Measurements from ENCODE around the gene SETD5. TPM values are rescaled to one million over a fixed set of nuclear protein-coding genes. Genes with fewer than 3 reads are reported as not detected.
A peak's percentile ranks its signal among the peaks of the same experiment; 100 is the strongest.

Gene SETD5
- total and polyA plus RNA-seq, 9 donors: 30.8 to 140 (median 97.6) TPM

- H3K36me3 ChIP-seq: no peaks in the 10 kb centered on the region
- H3K4me3 ChIP-seq: no peak overlapping the region
- intact Hi-C loops (cut with DNase I): no loop called here
- 11 to 14% (median 12%) methylated on average over 36 to 39 of the region's 39 CpGs for WGBS, 3 donors
- H3K4me1 ChIP-seq (ENCODE audit: insufficient read depth): no peaks in the 10 kb centered on the region
- no peak overlapping the region for H3K27ac ChIP-seq
- no peaks in the 10 kb centered on the region for H3K27me3 ChIP-seq
- no peak for TF ChIP-seq EP300 (IDR thresholded peaks at IDR 0.05)
- TF ChIP-seq CTCF (IDR thresholded peaks at IDR 0.05): no peak
- no peaks in the 10 kb centered on the region for H3K9me3 ChIP-seq
- peak; percentile 26 to 68 (median 52) for DNase-seq
These were observed 103.0 kb downstream of the SETD5 start for GRCh38 chr3:9500108-9501050.

GRCh38 chr3:9501226-9501625 is 103.8 kb downstream of the SETD5 start:
- Histone ChIP-seq H3K9me3 (no peaks in the 10 kb centered on the region), H3K36me3 (no peaks in the 10 kb centered on the region), H3K27me3 (no peaks in the 10 kb centered on the region), H3K4me3 (no peak overlapping the region), H3K27ac (no peak overlapping the region), H3K4me1 (ENCODE audit: insufficient read depth) (no peaks in the 10 kb centered on the region)
- intact Hi-C loops (cut with DNase I): no loop called here
- 34 to 42% (median 41%) methylated on average over 6 of the region's 6 CpGs for WGBS, 3 donors
- DNase-seq: no peak
- no peak for TF ChIP-seq CTCF (IDR thresholded peaks at IDR 0.05)
- TF ChIP-seq POLR2A (IDR thresholded peaks at IDR 0.05): no peak
- no peak for TF ChIP-seq EP300 (IDR thresholded peaks at IDR 0.05)

- peak in 4 of 5 donors; percentile 64 to 76 (median 68) for DNase-seq
- Histone ChIP-seq H3K27me3 (no peaks in the 10 kb centered on the region), H3K4me1 (ENCODE audit: insufficient read depth) (no peaks in the 10 kb centered on the region), H3K27ac (no peak overlapping the region), H3K4me3 (no peak overlapping the region), H3K9me3 (no peaks in the 10 kb centered on the region), H3K36me3 (no peaks in the 10 kb centered on the region)
- WGBS, 3 donors: 2 to 3% (median 2%) methylated on average over 4 of the region's 4 CpGs
- intact Hi-C loops (cut with DNase I): no loop called here
- TF ChIP-seq CTCF (IDR thresholded peaks at IDR 0.05) (peak; percentile 48 to 64 (median 58)), EP300 (IDR thresholded peaks at IDR 0.05) (no peak)
These were observed 105.9 kb downstream of the SETD5 start for GRCh38 chr3:9503283-9503682.

- intact Hi-C loops (cut with DNase I): no loop called here
- Histone ChIP-seq H3K27me3 (no peaks in the 10 kb centered on the region), H3K27ac (no peak overlapping the region), H3K4me1 (ENCODE audit: insufficient read depth) (no peaks in the 10 kb centered on the region), H3K4me3 (no peak overlapping the region), H3K36me3 (no peaks in the 10 kb centered on the region), H3K9me3 (no peaks in the 10 kb centered on the region)
- no peak for DNase-seq
- WGBS, 3 donors: 46 to 61% (median 51%) methylated on average over 14 of the region's 14 CpGs
- no peak for TF ChIP-seq POLR2A (IDR thresholded peaks at IDR 0.05)
- no peak for TF ChIP-seq EP300 (IDR thresholded peaks at IDR 0.05)
- no peak for TF ChIP-seq CTCF (IDR thresholded peaks at IDR 0.05)
These were observed 110.5 kb downstream of the SETD5 start for GRCh38 chr3:9507586-9508578.
